Motor neuron (in vitro differentiated cells): ENCODE results near the gene CST1. TPM values are rescaled to one million over a fixed set of nuclear protein-coding genes. Genes with fewer than 3 reads are reported as not detected.
"Not testable (repeated sequence)": the region's sequence is repeated elsewhere in the genome, so short reads cannot be mapped to it uniquely, and the experiment has no call there.

Experiments used
- ATAC-seq, 8 experiments: fragments of 200-7000 bp; cut with Tn5 transposase; replicated peaks in 6 of 8; 2 replicates each; pipeline ENCODE4 v1.8.0; 2021; ENCODE audit warnings: mild to moderate bottlenecking in 8 of 8, moderate library complexity in 8 of 8
- H3K27ac ChIP-seq, 2 donors: fragments of 250-450 bp; sonication (Bioruptor Pico); 2 replicates each; pipeline ENCODE4 v1.9.0; 2021; ENCODE audit warnings: antibody characterized with exemption in 2 of 2, mild to moderate bottlenecking in 2 of 2, moderate library complexity in 1 of 2
- H3K4me1 ChIP-seq, 2 donors: fragments of 250-450 bp; sonication (Bioruptor Pico); replicated peaks in 1 of 2; 2 replicates each; pipeline ENCODE4 v1.6.1; 2021; ENCODE audit warnings: antibody characterized with exemption in 2 of 2, mild to moderate bottlenecking in 2 of 2, moderate library complexity in 1 of 2
- H3K4me3 ChIP-seq, 5 donors: fragments of 250-450 bp; sonication (Bioruptor Pico); 2 replicates each; pipeline ENCODE4 v1.9.0; 2021; ENCODE audit warnings: antibody characterized with exemption in 5 of 5, mild to moderate bottlenecking in 5 of 5, moderate library complexity in 4 of 5
- WGBS, 10 experiments: fragments of 450-650 bp; shearing (Covaris generic); methylation state at CpG; one replicate each; pipeline ENCODE4 v1.0.0; 2022; 5-methylcytosine and 5-hydroxymethylcytosine counted together
- in situ Hi-C, 9 experiments: fragments of 400-800 bp; cut with MboI; loops; one replicate each; pipeline ENCODE4 v1.15.0; 2021; ENCODE audit warnings: low sequenced_read_pairs in 9 of 9, low pct_unique_long_range_greater_than_20kb in 2 of 9; ENCODE audit not compliant: unreplicated experiment in 9 of 9
- total RNA-seq, 8 experiments: library from RNA; unstranded; fragments of 300-600 nt; gene quantifications; 2 replicates each; pipeline versions ENCODE4 v1.2.3 to v1.2.4, GENCODE V29; 2022

CST1 gene
- total RNA-seq, result not detected

GRCh38 chr20:23750786-23751185 is at the start of gene CST1:
CST1 (minus strand) TSS chr20:23750935; CDS start chr20:23750866, 69 bp downstream.
- H3K4me1 ChIP-seq, in situ Hi-C loops, H3K4me3 ChIP-seq, H3K27ac ChIP-seq: not testable (repeated sequence)
- no CpG with 5 or more reads among the region's 3 CpGs for WGBS, 10 experiments
- peak in 1 of 8 experiments; percentile 39 for ATAC-seq

- peak; percentile 65 to 100 (median 87) for ATAC-seq
- H3K27ac ChIP-seq, H3K4me1 ChIP-seq, H3K4me3 ChIP-seq, in situ Hi-C loops: not testable (repeated sequence)
- WGBS, 10 experiments, result 0 to 62% (median 6%) methylated on average over 1 to 3 of the region's 4 CpGs; no CpG with 5 or more reads in 2 of the 10 experiments
Measured at GRCh38 chr20:23799216-23799847, 48.6 kb upstream of the CST1 start.

DNA sequence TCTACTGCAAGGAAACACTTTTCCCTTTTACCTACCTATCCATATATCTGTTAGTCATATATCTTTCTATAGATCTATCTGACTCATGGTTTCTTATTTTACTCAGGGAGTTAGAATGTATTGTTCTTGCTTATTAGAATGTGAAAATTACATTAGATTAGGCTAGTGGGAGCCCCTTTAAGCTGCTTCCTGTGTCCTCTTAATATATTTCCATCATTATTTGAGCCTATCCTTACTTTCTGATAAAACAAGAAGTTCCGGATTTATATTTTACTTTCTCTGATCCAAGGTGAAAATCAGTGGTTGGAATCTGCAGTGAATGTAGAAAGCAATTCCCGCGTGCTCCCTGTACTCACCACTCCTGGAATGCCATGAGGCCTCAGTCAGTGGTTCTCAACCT is 44.8 kb upstream of the CST1 start:
- WGBS, 10 experiments, result 13 to 100% (median 88%) methylated on average over 1 to 3 of the region's 3 CpGs; no CpG with 5 or more reads in 1 of the 10 experiments
- no peak overlapping the region for H3K27ac ChIP-seq
- H3K4me3 ChIP-seq, result no peak overlapping the region
- H3K4me1 ChIP-seq, result no peaks in the 10 kb centered on the region
- ATAC-seq, result no peak
- in situ Hi-C loops, result no loop called here

DNA sequence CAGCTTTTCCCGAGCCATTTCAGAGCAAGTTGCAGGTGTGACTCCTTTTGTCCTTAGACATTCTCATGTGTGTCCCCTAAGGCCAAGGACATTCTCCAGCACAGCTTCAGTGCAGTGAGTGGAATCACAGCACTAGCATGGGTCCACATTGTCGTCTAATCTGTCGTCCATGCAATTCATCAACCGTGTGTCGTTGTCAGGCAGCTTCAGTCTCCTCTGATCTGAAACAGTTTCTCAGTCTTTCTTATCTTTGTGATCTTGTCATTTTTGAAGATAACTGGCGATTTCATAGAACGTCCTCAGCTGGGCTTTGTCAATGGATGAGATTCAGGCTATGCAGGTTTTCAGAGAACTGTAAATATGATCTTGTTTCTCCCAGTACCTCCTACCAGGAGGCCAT is 44.1 kb upstream of the CST1 start:
- H3K27ac ChIP-seq, result no peak overlapping the region
- in situ Hi-C loops, result no loop called here
- WGBS, 10 experiments, result 0 to 87% (median 43%) methylated on average over 1 to 6 of the region's 7 CpGs; no CpG with 5 or more reads in 1 of the 10 experiments

GRCh38 chr20:23794065-23794464 is 43.3 kb upstream of the CST1 start:
- Histone ChIP-seq H3K4me3 (no peak overlapping the region), H3K27ac (no peak overlapping the region), H3K4me1 (no peaks in the 10 kb centered on the region)
- WGBS, 10 experiments, result 0 to 100% (median 57%) methylated on average over 1 to 6 of the region's 7 CpGs; no CpG with 5 or more reads in 1 of the 10 experiments
- in situ Hi-C loops, result no loop called here
- ATAC-seq, result peak in 2 of 8 experiments; percentile 60 to 75

More for the DNA sequence above, 44.1 kb upstream of the CST1 start:
- no peak for ATAC-seq
- H3K4me3 ChIP-seq, result no peak overlapping the region
- no peaks in the 10 kb centered on the region for H3K4me1 ChIP-seq

GRCh38 chr20:23783447-23783846 is 32.7 kb upstream of the CST1 start:
- H3K4me3 ChIP-seq, result no peak overlapping the region
- H3K27ac ChIP-seq, result no peak overlapping the region
- 60 to 100% (median 83%) methylated on average over 1 of the region's 1 CpG; no CpG with 5 or more reads in 3 of the 10 experiments for WGBS, 10 experiments
- H3K4me1 ChIP-seq, result no peaks in the 10 kb centered on the region
- ATAC-seq, result no peak
- in situ Hi-C loops, result no loop called here

- peak in 5 of 8 experiments; percentile 34 to 97 (median 93) for ATAC-seq
- in situ Hi-C loops, result no loop called here
- 0 to 100% (median 69%) methylated on average over 1 to 8 of the region's 8 CpGs; no CpG with 5 or more reads in 4 of the 10 experiments for WGBS, 10 experiments
Measured at GRCh38 chr20:23782366-23782983, 31.7 kb upstream of the CST1 start.

DNA sequence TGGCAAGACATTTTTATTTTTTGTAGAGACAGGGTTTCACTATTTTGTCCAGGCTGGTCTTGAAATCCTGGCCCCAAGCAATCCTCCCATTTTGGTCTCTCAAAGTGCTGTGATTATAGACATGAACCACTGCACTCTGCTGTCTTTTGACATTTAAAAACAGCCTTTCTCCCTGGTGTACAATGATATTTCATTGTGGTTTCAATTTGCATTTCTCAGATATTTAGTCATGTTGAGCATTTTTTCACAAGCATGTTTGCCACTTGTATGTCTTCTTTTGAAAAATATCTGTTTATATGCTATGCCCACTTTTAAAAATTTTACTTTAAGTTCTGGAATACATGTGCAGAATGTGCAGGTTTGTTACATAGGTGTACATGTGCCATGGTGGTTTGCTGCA is 27.9 kb upstream of the CST1 start:
- H3K27ac ChIP-seq, H3K4me3 ChIP-seq, in situ Hi-C loops, ATAC-seq, H3K4me1 ChIP-seq: not testable (repeated sequence)

More at GRCh38 chr20:23782366-23782983, 31.7 kb upstream of the CST1 start:
- no peak overlapping the region for H3K4me3 ChIP-seq
- no peak overlapping the region for H3K27ac ChIP-seq
- H3K4me1 ChIP-seq, result no peaks in the 10 kb centered on the region

DNA sequence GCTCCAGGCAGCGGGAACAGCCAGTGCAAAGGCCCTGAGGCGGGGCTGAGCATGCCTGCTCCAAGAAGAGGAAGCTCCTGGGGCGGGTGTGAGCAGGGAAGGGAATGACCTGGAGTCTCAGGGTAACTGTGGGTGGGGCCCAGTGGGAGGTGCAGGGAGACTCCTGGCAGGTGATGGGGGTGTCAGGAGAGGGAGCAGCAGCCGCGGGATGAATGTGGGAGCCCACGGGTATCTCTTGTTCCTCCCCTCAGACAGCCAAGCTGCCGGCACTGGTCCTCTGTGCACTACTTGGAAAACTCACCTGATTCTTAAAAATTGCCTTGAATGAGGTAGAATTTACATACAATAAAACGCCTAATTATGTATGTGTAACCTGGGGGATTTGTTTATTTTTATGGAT is 26.6 kb upstream of the CST1 start:
- in situ Hi-C loops, H3K27ac ChIP-seq, ATAC-seq, H3K4me3 ChIP-seq, H3K4me1 ChIP-seq: not testable (repeated sequence)
- WGBS, 10 experiments, result 0 to 58% (median 25%) methylated on average over 1 to 2 of the region's 8 CpGs; no CpG with 5 or more reads in 7 of the 10 experiments

- peak in 5 of 8 experiments; percentile 14 to 92 (median 91) for ATAC-seq
- WGBS, 10 experiments, result 0% methylated on average over 1 of the region's 14 CpGs; no CpG with 5 or more reads in 9 of the 10 experiments
- in situ Hi-C loops, result no loop called here
- H3K27ac ChIP-seq, result peak overlapping the region in 1 of 2 donors; percentile 79
- no peak overlapping the region for H3K4me3 ChIP-seq
- peaks cover 0 to 6% of the 10 kb centered on the region in 2 donors for H3K4me1 ChIP-seq
Measured at GRCh38 chr20:23776067-23776771, 25.5 kb upstream of the CST1 start.

GRCh38 chr20:23774081-23774480 is 23.3 kb upstream of the CST1 start:
- no peak for ATAC-seq
- Histone ChIP-seq H3K4me3 (no peak overlapping the region), H3K27ac (no peak overlapping the region), H3K4me1 (peaks cover 0 to 6% of the 10 kb centered on the region in 2 donors)
- WGBS, 10 experiments, result 52 to 100% (median 93%) methylated on average over 1 to 5 of the region's 7 CpGs; no CpG with 5 or more reads in 3 of the 10 experiments
- in situ Hi-C loops, result no loop called here

DNA sequence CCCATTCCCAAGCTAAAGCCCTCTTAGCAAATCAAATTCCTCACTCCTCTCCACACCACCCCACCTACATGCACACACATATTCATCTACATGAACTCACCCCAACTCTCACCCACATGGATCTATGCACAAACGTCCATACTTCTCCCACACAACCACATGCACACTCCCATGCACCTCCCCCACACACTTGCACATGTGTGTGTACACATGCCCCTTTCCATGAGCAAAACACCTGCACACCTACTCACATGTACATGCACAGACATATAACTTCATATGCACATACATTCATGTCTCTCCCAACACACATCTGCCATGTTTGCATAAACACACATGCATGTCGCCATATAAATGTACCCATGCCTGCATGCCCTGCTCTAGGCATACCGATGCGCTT is 22.8 kb upstream of the CST1 start:
- Histone ChIP-seq H3K27ac (no peak overlapping the region), H3K4me3 (no peak overlapping the region), H3K4me1 (peaks cover 0 to 6% of the 10 kb centered on the region in 2 donors)
- in situ Hi-C loops, result no loop called here
- WGBS, 10 experiments, result 20 to 100% (median 54%) methylated on average over 1 to 2 of the region's 4 CpGs; no CpG with 5 or more reads in 4 of the 10 experiments
- no peak for ATAC-seq

- ATAC-seq, result no peak
- WGBS, 10 experiments, result 50 to 100% (median 76%) methylated on average over 1 to 3 of the region's 8 CpGs; no CpG with 5 or more reads in 4 of the 10 experiments
- H3K27ac ChIP-seq, result no peak overlapping the region
- H3K4me3 ChIP-seq, result no peak overlapping the region
- in situ Hi-C loops, result no loop called here
- H3K4me1 ChIP-seq, result peaks cover 0 to 6% of the 10 kb centered on the region in 2 donors
Measured at GRCh38 chr20:23773127-23773526, 22.4 kb upstream of the CST1 start.
